Measurements from ENCODE around the gene ABHD16A.

Gene ABHD16A

DNA sequence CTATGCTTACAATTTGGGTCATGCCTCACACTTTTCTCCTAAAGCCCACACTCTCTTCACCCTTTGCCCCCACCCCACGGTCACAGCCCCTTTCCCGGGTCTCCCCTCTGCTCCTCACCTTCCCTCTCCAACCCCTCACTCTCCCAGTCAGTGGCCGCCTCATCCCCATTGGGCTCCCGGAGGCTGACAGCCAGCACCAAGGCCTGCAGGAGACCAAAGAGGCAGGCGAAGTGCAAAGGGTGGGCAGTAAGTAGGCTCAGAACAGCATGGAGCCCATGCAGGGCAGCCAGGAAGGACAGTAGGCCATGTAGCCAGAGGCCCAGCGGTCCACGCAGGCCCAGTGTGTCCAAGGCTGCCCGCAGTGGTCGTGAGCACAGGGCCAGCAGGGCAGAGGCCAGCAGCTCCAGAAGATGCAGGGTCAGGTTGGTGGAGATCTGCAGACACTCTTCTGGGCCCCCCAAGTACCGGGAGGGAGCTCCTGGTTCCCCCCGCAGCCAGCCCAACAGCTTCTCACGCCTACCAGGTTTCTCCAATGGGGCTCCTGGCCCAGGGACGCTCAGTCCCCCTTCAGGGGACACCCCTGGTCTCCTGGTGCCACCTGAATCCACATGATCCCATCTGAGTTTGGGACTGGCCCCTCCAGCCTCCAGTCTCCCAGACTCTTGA is 44.0 kb downstream of the ABHD16A start:
- Histone ChIP-seq H3K9me3 (ENCODE audit: insufficient read depth, low read depth, low read length) (no peaks in the 10 kb centered on the region), H2AFZ (ENCODE audit: low read length) (no peak overlapping the region), H3K9ac (ENCODE audit: low read depth, low read length, poor library complexity, severe bottlenecking) (peak overlapping the region; percentile 88), H3K9me2 (replicated peaks; ENCODE audit: low read depth, low read length) (no peaks in the 10 kb centered on the region), H3K27me3 (ENCODE audit: insufficient read depth, low read length, poor library complexity, severe bottlenecking) (no peaks in the 10 kb centered on the region), H3K4me3 (ENCODE audit: low read length, poor library complexity, severe bottlenecking) (peak overlapping the region; percentile 92), H3K4me1 (ENCODE audit: insufficient read depth, low read length, poor library complexity, severe bottlenecking) (peaks cover 49% of the 10 kb centered on the region), H3K36me3 (ENCODE audit: insufficient read depth, low read length) (no peaks in the 10 kb centered on the region), H4K20me1 (ENCODE audit: insufficient read depth, low read length, poor library complexity, severe bottlenecking) (peaks cover 10% of the 10 kb centered on the region), H3F3A (ENCODE audit: low read depth) (0 out of 2 replicates have a peak, but pooled peaks cover 4% of the 10 kb centered on the region), H3K79me2 (ENCODE audit: insufficient read depth, low read length) (peaks cover 49% of the 10 kb centered on the region), H3K4me2 (ENCODE audit: low read depth, low read length, poor library complexity, severe bottlenecking) (peak overlapping the region; percentile 93)
- no peak for TF ChIP-seq EZH2phosphoT487 (IDR thresholded peaks at IDR 0.05; ENCODE audit: borderline replicate concordance)
- TF ChIP-seq, protein P1, sequence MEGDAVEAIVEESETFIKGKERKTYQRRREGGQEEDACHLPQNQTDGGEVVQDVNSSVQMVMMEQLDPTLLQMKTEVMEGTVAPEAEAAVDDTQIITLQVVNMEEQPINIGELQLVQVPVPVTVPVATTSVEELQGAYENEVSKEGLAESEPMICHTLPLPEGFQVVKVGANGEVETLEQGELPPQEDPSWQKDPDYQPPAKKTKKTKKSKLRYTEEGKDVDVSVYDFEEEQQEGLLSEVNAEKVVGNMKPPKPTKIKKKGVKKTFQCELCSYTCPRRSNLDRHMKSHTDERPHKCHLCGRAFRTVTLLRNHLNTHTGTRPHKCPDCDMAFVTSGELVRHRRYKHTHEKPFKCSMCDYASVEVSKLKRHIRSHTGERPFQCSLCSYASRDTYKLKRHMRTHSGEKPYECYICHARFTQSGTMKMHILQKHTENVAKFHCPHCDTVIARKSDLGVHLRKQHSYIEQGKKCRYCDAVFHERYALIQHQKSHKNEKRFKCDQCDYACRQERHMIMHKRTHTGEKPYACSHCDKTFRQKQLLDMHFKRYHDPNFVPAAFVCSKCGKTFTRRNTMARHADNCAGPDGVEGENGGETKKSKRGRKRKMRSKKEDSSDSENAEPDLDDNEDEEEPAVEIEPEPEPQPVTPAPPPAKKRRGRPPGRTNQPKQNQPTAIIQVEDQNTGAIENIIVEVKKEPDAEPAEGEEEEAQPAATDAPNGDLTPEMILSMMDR (conservative IDR thresholded peaks at IDR 0.05; ENCODE audit: low read length), result no peak

DNA sequence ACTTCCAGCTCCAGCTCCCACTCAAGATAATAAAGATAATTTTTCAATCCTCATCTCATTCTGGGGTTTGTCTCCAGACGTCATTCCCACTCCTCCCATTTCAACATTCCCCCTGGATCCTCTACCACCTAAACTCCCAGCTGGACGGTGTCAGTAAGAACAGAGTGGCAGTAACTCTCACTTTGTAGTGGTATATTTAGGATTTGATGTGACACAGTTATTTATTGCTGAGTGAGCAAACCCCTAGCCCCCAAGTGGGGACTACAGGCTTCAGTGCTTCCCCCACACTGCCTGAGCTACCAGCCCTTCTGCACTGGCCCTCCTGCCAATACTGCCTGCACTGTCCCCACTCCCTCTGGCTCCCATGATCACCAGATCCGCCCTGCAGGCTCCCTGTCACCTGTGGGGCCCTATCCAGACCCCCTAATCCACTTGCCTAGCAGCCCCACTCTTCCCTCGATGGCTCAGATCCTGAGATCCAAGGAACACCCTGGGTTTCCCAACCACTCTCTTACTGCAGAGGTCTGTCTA is 44.9 kb downstream of the ABHD16A start:
- Histone ChIP-seq H3K27me3 (ENCODE audit: insufficient read depth, low read length, poor library complexity, severe bottlenecking) (no peaks in the 10 kb centered on the region), H3K9me3 (ENCODE audit: insufficient read depth, low read depth, low read length) (no peaks in the 10 kb centered on the region), H3K4me3 (ENCODE audit: low read length, poor library complexity, severe bottlenecking) (peak overlapping the region; percentile 92), H3K4me2 (ENCODE audit: low read depth, low read length, poor library complexity, severe bottlenecking) (peak overlapping the region; percentile 93), H2AFZ (ENCODE audit: low read length) (no peak overlapping the region), H3K4me1 (ENCODE audit: insufficient read depth, low read length, poor library complexity, severe bottlenecking) (peaks cover 44% of the 10 kb centered on the region), H3K36me3 (ENCODE audit: insufficient read depth, low read length) (no peaks in the 10 kb centered on the region), H3K9me2 (replicated peaks; ENCODE audit: low read depth, low read length) (no peaks in the 10 kb centered on the region), H4K20me1 (ENCODE audit: insufficient read depth, low read length, poor library complexity, severe bottlenecking) (peaks cover 10% of the 10 kb centered on the region), H3F3A (ENCODE audit: low read depth) (0 out of 2 replicates have a peak, but pooled peaks cover 4% of the 10 kb centered on the region), H3K79me2 (ENCODE audit: insufficient read depth, low read length) (peaks cover 45% of the 10 kb centered on the region), H3K9ac (ENCODE audit: low read depth, low read length, poor library complexity, severe bottlenecking) (peak overlapping the region; percentile 88)
- TF ChIP-seq, protein P1 (conservative IDR thresholded peaks at IDR 0.05; ENCODE audit: low read length), result no peak
- TF ChIP-seq EZH2phosphoT487 (IDR thresholded peaks at IDR 0.05; ENCODE audit: borderline replicate concordance), result no peak

DNA sequence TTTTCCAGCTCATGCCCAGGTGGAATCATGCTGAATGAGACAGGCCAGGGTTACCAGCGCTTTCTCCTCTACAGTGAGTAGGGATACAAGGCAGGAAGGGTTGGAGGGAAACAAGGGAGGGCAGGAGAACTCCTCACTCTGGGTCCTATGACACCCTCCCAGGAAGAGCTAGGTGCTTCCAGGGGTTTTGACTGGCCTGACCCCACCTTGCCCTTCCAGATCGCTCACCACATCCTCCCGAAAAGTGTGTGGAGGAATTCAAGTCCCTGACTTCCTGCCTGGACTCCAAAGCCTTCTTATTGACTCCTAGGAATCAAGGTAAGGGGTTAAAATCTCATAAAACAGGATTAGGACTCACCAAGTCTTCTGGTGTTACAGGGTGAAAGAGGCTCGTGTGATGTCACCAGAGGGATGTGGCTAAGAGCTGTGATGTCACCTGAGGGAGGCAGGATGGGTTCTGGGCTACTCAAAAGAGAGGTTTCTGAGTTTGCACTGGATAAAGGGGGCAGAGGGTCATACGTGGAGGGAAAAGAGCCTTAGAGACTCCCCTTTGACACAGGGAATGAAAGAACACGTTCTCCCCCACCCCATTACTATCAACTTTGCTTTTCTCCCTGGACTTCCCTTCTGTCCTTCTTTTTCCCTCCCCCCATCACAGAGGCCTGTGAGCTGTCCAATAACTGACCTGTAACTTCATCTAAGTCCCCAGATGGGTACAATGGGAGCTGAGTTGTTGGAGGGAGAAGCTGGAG is 45.5 kb downstream of the ABHD16A start:
- Histone ChIP-seq H3F3A (ENCODE audit: low read depth) (0 out of 2 replicates have a peak, but pooled peaks cover 7% of the 10 kb centered on the region), H3K9ac (ENCODE audit: low read depth, low read length, poor library complexity, severe bottlenecking) (peak overlapping the region; percentile 88), H3K9me3 (ENCODE audit: insufficient read depth, low read depth, low read length) (no peaks in the 10 kb centered on the region), H3K36me3 (ENCODE audit: insufficient read depth, low read length) (no peaks in the 10 kb centered on the region), H3K27me3 (ENCODE audit: insufficient read depth, low read length, poor library complexity, severe bottlenecking) (no peaks in the 10 kb centered on the region), H3K9me2 (replicated peaks; ENCODE audit: low read depth, low read length) (no peaks in the 10 kb centered on the region), H3K4me1 (ENCODE audit: insufficient read depth, low read length, poor library complexity, severe bottlenecking) (peaks cover 41% of the 10 kb centered on the region), H4K20me1 (ENCODE audit: insufficient read depth, low read length, poor library complexity, severe bottlenecking) (peaks cover 10% of the 10 kb centered on the region), H3K4me3 (ENCODE audit: low read length, poor library complexity, severe bottlenecking) (peak overlapping the region; percentile 92), H3K79me2 (ENCODE audit: insufficient read depth, low read length) (peaks cover 40% of the 10 kb centered on the region), H3K4me2 (ENCODE audit: low read depth, low read length, poor library complexity, severe bottlenecking) (peak overlapping the region; percentile 93), H2AFZ (ENCODE audit: low read length) (no peak overlapping the region)
- TF ChIP-seq, protein P1 (conservative IDR thresholded peaks at IDR 0.05; ENCODE audit: low read length), result no peak
- TF ChIP-seq EZH2phosphoT487 (IDR thresholded peaks at IDR 0.05; ENCODE audit: borderline replicate concordance), result no peak
